CD4-positive, alpha-beta T cell treated with Interleukin-6 for 4 hours (primary cell): ENCODE measurements around the gene GRP.

Source experiments
- DNase-seq: peaks from one replicate; pipeline ENCODE4 v3.0.0-alpha.2; 2020; ENCODE audit warnings: mixed read lengths

Gene GRP

GRCh38 chr18:59268721-59269562 is 49.0 kb downstream of the GRP start:
- DNase-seq = no peak

- DNase-seq = no peak
These were observed 49.7 kb downstream of the GRP start for GRCh38 chr18:59269563-59270119.

- DNase-seq = no peak
These were observed 50.8 kb downstream of the GRP start for GRCh38 chr18:59270689-59271257.

- DNase-seq = no peak
These were observed 51.8 kb downstream of the GRP start for GRCh38 chr18:59271606-59272220.

DNA sequence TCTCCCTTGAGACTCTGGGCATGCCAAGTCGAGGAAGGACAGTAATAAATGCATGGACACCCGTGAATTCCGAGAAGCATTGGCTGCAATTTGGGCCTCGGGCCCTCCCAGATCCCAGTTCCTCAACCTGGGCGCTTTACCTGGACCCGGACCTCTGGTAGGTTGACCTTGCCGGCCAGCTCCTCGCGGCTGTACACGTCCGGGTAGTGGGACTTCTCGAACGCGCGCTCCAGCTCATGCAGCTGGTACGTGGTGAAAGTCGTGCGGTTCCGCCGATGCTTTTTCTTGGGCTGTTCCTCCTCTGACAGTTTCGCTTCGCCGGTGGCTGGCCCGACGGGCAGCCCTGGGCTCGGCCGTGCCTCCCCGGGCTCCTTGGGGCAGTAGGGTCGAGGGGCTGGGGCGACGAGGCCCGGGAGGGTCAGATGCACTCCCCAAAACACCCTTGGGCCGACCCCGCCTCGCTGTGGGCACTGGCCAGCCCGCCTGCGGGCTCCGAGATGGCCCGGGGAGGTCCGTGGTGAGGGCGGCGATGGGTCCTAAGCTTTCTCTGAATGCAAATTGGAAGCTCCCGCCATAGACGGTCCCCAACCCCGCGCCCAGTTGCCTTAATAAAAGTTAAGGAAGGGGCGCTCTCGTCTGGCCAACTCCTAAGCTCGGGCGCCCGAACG is 52.4 kb downstream of the GRP start:
- no peak for DNase-seq

DNA sequence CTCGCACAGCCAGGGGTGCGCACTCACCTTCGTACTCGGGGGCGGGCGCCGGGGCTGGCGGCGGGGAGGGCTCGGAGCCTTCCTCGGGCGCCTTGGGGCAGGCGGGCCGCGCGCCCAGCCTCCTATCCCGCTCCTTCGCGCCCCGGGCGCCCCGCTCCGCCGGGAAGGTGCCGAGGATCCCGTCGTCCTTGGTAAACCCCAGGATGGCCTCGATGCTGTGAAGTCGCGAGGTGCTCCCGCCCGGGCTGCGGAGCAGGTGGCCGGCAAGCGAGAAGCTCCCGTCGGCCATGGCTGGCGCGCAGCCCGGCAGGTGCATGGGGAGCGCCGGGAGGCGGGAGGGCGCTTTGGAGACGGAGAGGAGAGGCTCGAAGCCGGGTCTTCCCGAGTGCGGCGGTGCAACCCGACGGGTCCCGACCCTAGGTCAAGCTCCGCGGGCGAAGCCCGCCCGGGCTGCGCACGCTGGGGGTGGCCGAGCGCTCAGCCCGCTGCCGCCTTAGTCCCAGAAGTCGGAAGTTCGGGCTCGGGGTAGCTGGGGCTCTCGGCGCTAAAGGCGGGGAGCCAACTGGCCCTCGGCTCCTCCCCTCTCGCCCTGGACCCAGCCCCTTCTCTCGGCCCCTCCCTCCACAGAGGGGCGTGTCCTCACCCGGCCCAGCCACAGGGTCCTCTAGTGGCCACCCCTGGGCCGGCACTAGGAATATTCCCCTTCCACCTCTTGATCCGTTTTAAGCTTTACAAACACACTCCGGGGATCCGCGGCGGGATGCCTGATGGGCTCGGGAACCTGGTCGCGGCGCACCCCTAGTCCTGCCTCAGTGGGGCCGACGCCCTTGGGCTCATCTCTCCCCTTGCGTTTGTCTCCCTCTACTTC is 53.2 kb downstream of the GRP start, which contains the start of gene RAX:
Gene RAX (minus strand): TSS at position 564 of the 868 bp plus-strand sequence. CDS start 248 bp downstream, at position 316.
- no peak for DNase-seq

DNA sequence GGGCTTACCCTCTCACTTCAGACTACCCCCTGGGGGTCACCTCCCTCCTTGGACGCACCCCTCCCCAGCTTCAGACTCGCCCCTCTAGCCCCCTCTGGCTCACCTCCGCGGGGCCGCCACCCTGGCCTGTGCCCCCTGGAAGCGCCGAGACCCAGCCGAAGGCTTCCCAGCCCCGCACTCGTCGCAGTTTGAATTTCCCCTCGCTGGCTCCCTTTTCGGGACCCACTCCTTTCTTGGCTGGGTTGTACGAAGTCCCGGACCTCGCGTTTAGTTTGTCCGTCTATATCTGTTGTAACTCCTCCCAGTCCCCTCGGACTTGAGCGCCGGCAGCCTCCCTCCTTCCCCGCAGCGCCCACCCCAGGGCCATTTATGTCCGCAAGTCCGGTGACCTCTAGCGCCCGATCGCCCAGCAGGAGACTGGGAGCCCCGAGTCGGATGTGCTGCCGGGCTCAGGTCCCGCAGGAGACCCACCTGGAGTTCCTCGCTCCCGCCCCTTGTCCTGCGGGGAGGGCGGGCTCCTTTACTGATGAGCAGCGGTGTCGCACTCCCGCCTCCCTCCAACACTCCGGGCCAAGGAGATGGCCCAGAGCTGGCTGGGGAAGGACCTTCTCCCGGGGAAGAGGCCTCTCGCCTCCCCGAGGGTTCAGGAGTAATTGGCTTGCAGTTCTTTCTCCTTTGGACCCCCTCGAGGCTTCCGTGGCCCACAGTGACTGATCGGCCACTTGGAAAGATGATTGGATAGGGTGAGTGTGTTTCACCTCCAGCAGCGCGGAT is 54.0 kb downstream of the GRP start:
- no peak for DNase-seq

- no peak for DNase-seq
These were observed 54.6 kb downstream of the GRP start for GRCh38 chr18:59274533-59274928.

DNA sequence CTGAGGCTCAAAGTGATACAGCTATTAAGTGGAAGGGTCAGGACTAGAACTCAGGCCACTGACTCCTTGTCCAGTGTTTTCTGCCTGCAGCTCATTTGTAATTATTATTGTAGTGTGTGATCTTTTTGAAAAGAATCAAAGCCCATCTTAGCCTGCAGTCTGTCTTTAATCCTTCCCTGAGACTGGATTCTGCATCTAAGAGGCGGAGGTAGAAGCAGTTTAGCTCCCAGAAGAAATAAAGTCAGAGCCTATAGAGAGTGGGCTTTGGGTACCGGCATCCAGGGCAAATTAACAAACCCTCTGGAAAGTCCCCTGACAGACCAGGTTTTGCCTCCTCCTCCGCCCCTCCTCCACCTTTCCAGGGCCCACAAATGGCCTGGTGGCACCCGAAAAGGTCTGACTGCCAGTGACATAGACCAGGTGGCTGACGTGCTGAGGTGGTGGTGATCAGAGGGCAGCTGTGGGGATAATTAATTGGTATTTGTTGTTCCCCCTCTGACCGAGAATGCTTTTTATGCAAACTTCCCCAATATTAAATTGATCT is 55.5 kb downstream of the GRP start:
- DNase-seq = no peak

- DNase-seq = no peak
These were observed 56.1 kb downstream of the GRP start for GRCh38 chr18:59276047-59276446.

DNA sequence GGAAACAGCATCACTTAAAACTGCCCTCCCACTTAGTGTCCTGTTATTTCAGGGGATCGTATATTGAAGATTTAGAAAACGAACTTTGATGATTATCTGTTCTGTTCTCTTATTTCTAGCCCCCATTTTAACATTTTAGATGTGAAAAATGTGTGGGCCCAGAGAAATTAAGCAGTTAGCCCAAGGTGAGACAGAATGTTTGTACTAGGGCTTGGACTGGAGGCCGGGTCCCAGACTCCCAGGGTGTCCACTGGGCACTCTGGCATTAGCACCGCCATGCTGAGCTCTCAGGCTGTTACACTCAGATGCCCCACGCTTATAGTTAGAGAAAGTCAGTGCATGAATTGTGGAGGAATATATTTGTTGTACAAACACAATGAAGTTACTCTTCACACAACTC is 58.8 kb downstream of the GRP start:
- DNase-seq = no peak

DNA sequence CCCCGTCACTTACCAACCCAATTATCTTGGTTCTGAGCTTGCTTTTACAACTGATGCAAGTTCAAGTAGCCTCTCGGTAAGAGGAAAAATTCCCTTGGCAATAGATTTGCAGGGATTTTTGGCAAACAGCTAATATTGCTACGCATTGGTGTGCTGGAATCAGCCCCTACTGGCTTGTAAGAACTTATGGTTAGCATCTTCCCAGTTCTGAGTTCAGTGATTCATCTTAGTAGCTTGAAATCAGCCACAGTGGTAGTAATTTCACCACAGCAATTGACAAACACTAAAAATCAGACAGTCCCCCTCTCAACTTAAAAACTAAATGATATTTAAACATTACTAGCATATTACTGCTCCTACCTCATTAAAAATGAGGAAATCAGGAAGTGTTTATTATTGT is 59.2 kb downstream of the GRP start:
- no peak for DNase-seq

- no peak for DNase-seq
These were observed 59.8 kb downstream of the GRP start for GRCh38 chr18:59279722-59280121.
